Measurements from ENCODE around the gene KCNK1. TPM values are rescaled to one million over a fixed set of nuclear protein-coding genes. Genes with fewer than 3 reads are reported as not detected.

KCNK1 gene
- total RNA-seq, 4 donors from 2014 or later: 1.2 to 2.8 (median 1.7) TPM

- Histone ChIP-seq H3K4me3 (no peak overlapping the region), H3K27me3 (no peaks in the 10 kb centered on the region), H3K4me1 (no peaks in the 10 kb centered on the region), H3K9me3 (no peaks in the 10 kb centered on the region), H3K27ac (replicated peaks in 1 of 4) (no peak overlapping the region), H3K36me3 (no peaks in the 10 kb centered on the region)
- intact Hi-C loops (cut with DNase I): no loop called here
- DNase-seq (ENCODE audit: extremely low spot score): peak; percentile 50
- TF ChIP-seq POLR2A (IDR thresholded peaks at IDR 0.05; ENCODE audit: low read depth) (no peak), CTCF (IDR thresholded peaks at IDR 0.05) (no peak), POLR2AphosphoS5 (IDR thresholded peaks at IDR 0.05) (no peak), EP300 (IDR thresholded peaks at IDR 0.05) (no peak)
- 47% methylated on average over 4 of the region's 4 CpGs for WGBS
These were observed 107.2 kb downstream of the KCNK1 start for GRCh38 chr1:233721004-233721595.

Small RNA genes within 50 kb of the gene (small RNA-seq; reads per million reads assigned to genes)
- gene MIR4427: 0 reads per million in 3 donors
